ENCODE results near the gene DUSP1.

GRCh38 chr5:172760136-172760535 is 10.9 kb downstream of the DUSP1 start:
- no peak for TF ChIP-seq CTCF (IDR thresholded peaks at IDR 0.05)
- TF ChIP-seq POLR2A (IDR thresholded peaks at IDR 0.05): no peak

Data from thyroid gland (tissue), 4 donors.